Measurements from ENCODE around the gene POLD1.
A peak's percentile ranks its signal among the peaks of the same experiment; 100 is the strongest.
"Not testable (repeated sequence)": the region's sequence is repeated elsewhere in the genome, so short reads cannot be mapped to it uniquely, and the experiment has no call there.

The POLD1 gene

DNA sequence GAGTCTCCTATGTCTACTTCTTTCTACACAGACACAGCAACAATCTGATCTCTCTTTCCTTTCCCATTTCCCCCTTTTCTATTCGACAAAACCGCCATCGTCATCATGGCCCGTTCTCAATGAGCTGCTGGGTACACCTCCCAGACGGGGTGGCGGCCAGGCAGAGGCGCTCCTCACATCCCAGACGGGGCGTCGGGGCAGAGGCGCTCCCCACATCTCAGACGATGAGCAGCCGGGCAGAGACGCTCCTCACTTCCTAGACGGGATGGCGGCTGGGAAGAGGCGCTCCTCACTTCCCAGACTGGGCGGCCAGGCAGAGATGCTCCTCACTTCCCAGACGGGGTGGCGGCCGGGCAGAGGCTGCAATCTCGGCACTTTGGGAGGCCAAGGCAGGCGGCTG lies 6.8 kb downstream of the POLD1 start:
- not testable (repeated sequence) for DNase-seq (ENCODE audit: low spot score)

DNA sequence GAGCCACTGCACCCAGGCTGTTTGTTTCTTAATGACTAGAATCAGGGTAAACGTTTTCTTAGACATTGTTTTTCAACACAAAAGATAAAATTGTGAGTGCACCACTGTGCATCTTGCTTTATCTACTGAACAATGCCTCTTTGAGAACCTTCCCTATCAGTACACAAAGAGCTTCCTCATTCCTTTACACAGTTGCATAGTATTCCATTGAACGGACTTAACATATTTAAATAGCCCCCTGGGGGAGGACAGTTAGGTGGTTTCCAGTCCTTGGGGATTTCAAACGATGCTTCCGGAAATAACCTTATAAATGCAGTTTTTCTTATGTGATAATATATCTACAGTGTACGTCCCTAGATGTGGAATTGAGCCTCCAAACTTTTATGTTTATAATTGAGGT lies 8.6 kb downstream of the POLD1 start:
- DNase-seq (ENCODE audit: low spot score), result no peak

DNA sequence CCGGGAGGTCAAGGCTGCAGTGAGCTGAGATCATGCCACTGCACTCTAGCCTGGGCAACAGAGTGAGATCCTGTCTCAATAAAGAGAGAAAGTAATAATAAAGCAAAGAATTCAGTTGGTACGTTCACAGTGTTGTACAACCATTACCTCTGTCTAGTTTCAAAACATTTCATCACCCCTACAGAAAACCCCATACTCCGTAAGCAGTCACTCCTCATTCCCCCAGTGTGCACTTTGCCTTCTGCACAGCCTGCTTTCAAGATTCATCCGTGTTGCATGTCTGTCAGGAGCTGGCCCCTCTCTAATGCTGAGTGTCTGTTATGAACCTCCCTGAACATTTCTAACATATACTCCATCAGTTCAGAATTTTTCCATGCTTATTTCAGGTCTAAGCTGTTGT lies 9.4 kb downstream of the POLD1 start:
- no peak for DNase-seq (ENCODE audit: low spot score)

GRCh38 chr19:50394017-50394416 lies 9.9 kb downstream of the POLD1 start:
- no peak for DNase-seq (ENCODE audit: low spot score)

GRCh38 chr19:50398675-50399367 lies 14.7 kb downstream of the POLD1 start:
- no peak for DNase-seq (ENCODE audit: low spot score)

DNA sequence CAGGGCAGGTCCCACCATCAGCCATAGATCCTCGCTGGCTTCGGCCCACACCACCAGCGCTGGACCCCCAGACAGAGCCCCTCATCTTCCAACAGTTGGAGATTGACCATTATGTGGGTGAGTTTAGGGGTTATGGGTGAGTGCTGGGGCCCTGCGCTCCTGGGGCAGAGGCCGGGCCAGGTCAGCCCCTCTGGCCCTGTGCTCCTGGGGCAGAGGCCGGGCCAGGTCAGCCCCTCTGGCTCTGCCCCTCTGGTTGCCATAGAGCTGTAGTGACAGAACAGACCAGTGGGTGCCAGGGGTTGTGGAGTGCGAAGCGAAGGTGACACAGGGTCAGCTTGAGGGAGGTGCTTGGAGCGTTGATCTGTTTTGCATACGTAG lies 15.2 kb downstream of the POLD1 start:
- DNase-seq (ENCODE audit: low spot score), result no peak

GRCh38 chr19:50401605-50402450 lies 17.7 kb downstream of the POLD1 start:
- DNase-seq (ENCODE audit: low spot score), result no peak

GRCh38 chr19:50402544-50403301 lies 18.6 kb downstream of the POLD1 start:
- DNase-seq (ENCODE audit: low spot score), result no peak

GRCh38 chr19:50406156-50406820 lies 22.1 kb downstream of the POLD1 start:
- DNase-seq (ENCODE audit: low spot score), result no peak

DNA sequence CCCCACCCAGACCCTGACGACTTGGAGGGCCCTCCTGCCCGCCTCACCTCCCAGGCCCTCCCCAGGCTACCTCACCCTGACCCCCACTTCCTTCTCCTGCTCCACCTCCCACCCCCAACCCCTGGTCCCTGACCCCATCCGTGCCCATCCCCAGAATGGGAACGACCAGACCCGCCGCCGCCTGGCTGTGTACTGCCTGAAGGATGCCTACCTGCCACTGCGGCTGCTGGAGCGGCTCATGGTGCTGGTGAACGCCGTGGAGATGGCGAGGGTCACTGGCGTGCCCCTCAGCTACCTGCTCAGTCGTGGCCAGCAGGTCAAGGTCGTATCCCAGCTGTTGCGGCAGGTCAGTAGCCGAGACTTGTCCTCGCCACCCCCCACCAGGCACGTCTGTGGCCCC lies 22.7 kb downstream of the POLD1 start:
- no peak for DNase-seq (ENCODE audit: low spot score)

- DNase-seq (ENCODE audit: low spot score), result no peak
Measured at GRCh38 chr19:50409347-50409746, 25.2 kb downstream of the POLD1 start.

- no peak for DNase-seq (ENCODE audit: low spot score)
Measured at GRCh38 chr19:50410109-50410508, 26.0 kb downstream of the POLD1 start.

GRCh38 chr19:50412419-50412818 lies 28.3 kb downstream of the POLD1 start:
- no peak for DNase-seq (ENCODE audit: low spot score)

- no peak for DNase-seq (ENCODE audit: low spot score)
Measured at GRCh38 chr19:50413096-50413495, 28.9 kb downstream of the POLD1 start.

GRCh38 chr19:50413531-50413930 lies 29.4 kb downstream of the POLD1 start:
- no peak for DNase-seq (ENCODE audit: low spot score)

DNA sequence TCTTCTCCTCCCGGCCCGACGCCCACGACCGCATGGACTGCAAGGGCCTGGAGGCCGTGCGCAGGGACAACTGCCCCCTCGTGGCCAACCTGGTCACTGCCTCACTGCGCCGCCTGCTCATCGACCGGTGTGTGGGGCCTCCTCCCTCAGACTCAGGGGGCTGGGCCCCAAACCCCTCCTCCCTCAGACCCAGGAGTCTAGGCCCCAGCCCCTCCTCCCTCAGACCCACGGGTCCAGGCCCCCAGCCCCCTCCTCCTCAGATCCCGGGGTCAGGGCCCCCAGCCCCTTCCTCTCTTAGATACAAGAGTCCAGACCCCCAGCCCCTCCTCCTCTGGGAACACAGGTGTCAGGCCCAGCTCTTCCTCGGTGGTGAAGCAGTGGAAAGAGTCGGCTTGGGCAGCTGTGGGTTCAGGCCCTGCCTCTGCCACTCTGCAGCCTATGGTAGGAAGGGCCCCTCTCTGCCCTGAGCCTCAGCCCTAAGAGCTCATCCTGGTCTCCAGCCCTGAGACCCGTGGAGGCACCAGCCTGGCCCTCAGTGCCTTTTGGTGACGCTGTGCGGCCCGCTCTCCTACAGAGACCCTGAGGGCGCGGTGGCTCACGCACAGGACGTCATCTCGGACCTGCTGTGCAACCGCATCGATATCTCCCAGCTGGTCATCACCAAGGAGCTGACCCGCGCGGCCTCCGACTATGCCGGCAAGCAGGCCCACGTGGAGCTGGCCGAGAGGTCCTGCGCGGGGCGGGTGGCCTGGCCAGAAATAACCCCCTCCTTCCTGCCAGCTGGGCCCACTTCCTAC lies 30.9 kb downstream of the POLD1 start:
- DNase-seq (ENCODE audit: low spot score), result peak; percentile 44

GRCh38 chr19:50415661-50416033 lies 31.5 kb downstream of the POLD1 start:
- DNase-seq (ENCODE audit: low spot score), result no peak

GRCh38 chr19:50416034-50416977 lies 32.2 kb downstream of the POLD1 start:
- no peak for DNase-seq (ENCODE audit: low spot score)

- DNase-seq (ENCODE audit: low spot score), result no peak
Measured at GRCh38 chr19:50417111-50418081, 33.2 kb downstream of the POLD1 start.

Measured in globus pallidus (tissue), 1 donor.